SK-N-SH (cell line): ENCODE data around the gene RBM34. TPM values are rescaled to one million over a fixed set of nuclear protein-coding genes. Genes with fewer than 3 reads are reported as not detected.

Source experiments
- CTCF ChIA-PET: fragments of 300-600, 350-600 bp; formaldehyde crosslinking; extraction: SDS; loops from one replicate; lab custom pipeline; 2021; lab: Yijun Ruan, JAX
- POLR2A ChIA-PET: fragments of 350-600 bp; sonication (Branson Sonifier 250); formaldehyde crosslinking; extraction: SDS; loops from one replicate; lab custom pipeline; 2020; ENCODE audit warnings: antibody characterized with exemption, inconsistent platforms; lab: Yijun Ruan, JAX
- DNase-seq: peaks from one replicate; pipeline ENCODE4 v3.0.0; 2012
- H2AFZ ChIP-seq: fragments of 200-600 bp; sonication (generic); 2 replicates; pipeline ENCODE4 v1.8.1; 2016; ENCODE audit warnings: antibody characterized with exemption, mild to moderate bottlenecking, low read depth
- H3F3A ChIP-seq: fragments of 200-600 bp; sonication (generic); replicated peaks from 2 replicates; pipeline ENCODE3; 2016; ENCODE audit warnings: antibody characterized with exemption, mild to moderate bottlenecking; ENCODE audit not compliant: insufficient read depth
- H3K27ac ChIP-seq, 2 experiments: fragments of 200-500 bp in 1 of 2; fragments of 200-600 bp in 1 of 2; sonication (Bioruptor generic) in 1 of 2; sonication (generic), shearing (Covaris generic) in 1 of 2; 2 replicates each; pipeline versions ENCODE4 v1.5.1 to v1.6.1; 2014 to 2016; ENCODE audit warnings: low read depth in 2 of 2, inconsistent platforms in 1 of 2, low read length in 1 of 2, mild to moderate bottlenecking in 1 of 2, mixed read lengths in 1 of 2
- H3K27me3 ChIP-seq: fragments of 200-600 bp; sonication (generic), shearing (Covaris generic); 2 replicates; pipeline ENCODE4 v1.6.1; 2016; ENCODE audit warnings: mixed run types; ENCODE audit not compliant: insufficient read depth
- H3K36me3 ChIP-seq, 2 experiments: fragments of 200-500 bp in 1 of 2; fragments of 200-600 bp in 1 of 2; sonication (Bioruptor generic) in 1 of 2; sonication (generic) in 1 of 2; replicated peaks in 1 of 2; 2 replicates each; pipeline versions ENCODE3 to v1.5.1; 2014 to 2016; ENCODE audit warnings: low read length in 1 of 2, mild to moderate bottlenecking in 1 of 2; ENCODE audit not compliant: insufficient read depth in 2 of 2, control insufficient read depth in 1 of 2
- H3K4me1 ChIP-seq, 2 experiments: fragments of 200-500 bp in 1 of 2; fragments of 200-600 bp in 1 of 2; sonication (Bioruptor generic) in 1 of 2; sonication (generic), shearing (Covaris generic) in 1 of 2; 2 replicates each; pipeline versions ENCODE4 v1.5.1 to v1.6.1; 2014 to 2016; ENCODE audit warnings: low read depth in 1 of 2, low read length in 1 of 2, mixed run types in 1 of 2; ENCODE audit not compliant: insufficient read depth in 2 of 2, control insufficient read depth in 1 of 2
- H3K4me2 ChIP-seq: fragments of 200-600 bp; sonication (generic), shearing (Covaris generic); 2 replicates; pipeline ENCODE4 v1.6.1; 2017; ENCODE audit warnings: mixed run types
- H3K4me3 ChIP-seq, 2 experiments: fragments of 200-500 bp in 1 of 2; fragments of 200-600 bp in 1 of 2; sonication (Bioruptor generic) in 1 of 2; sonication (generic), shearing (Covaris generic) in 1 of 2; 2 replicates each; pipeline versions ENCODE4 v1.5.1 to v1.8.1; 2014 to 2016; ENCODE audit warnings: low read depth in 2 of 2, inconsistent platforms in 1 of 2, low read length in 1 of 2, mild to moderate bottlenecking in 1 of 2, mixed read lengths in 1 of 2, moderate library complexity in 1 of 2
- H3K79me2 ChIP-seq: fragments of 200-600 bp; sonication (generic); 2 replicates; pipeline ENCODE4 v1.8.1; 2017; ENCODE audit warnings: mild to moderate bottlenecking; ENCODE audit not compliant: insufficient read depth
- H3K9ac ChIP-seq: fragments of 200-600 bp; sonication (generic); 2 replicates; pipeline ENCODE4 v1.6.1; 2017; ENCODE audit warnings: mixed run types
- H3K9me2 ChIP-seq: fragments of 200-600 bp; sonication (generic); 2 replicates; pipeline ENCODE4 v1.6.1; 2017; ENCODE audit warnings: mixed run types
- H3K9me3 ChIP-seq: fragments of 200-600 bp; sonication (generic); 2 replicates; pipeline ENCODE4 v1.6.1; 2017; ENCODE audit warnings: mixed run types, mild to moderate bottlenecking, moderate library complexity
- H4K20me1 ChIP-seq: fragments of 200-600 bp; sonication (generic); 2 replicates; pipeline ENCODE4 v1.6.1; 2017; ENCODE audit warnings: mild to moderate bottlenecking, mixed run types; ENCODE audit not compliant: insufficient read depth
- ELF1 ChIP-seq: IDR thresholded peaks from 2 replicates; pipeline ENCODE4 v1.4.0; 2012
- EP300 ChIP-seq, 2 experiments: IDR thresholded peaks; 2 replicates each; pipeline versions ENCODE4 v1.4.0 to v1.6.1; 2012; ENCODE audit warnings: borderline replicate concordance in 1 of 2, low read depth in 1 of 2, low read length in 1 of 2
- FOSL2 ChIP-seq: IDR thresholded peaks from 2 replicates; pipeline ENCODE4 v1.4.0; 2012; ENCODE audit warnings: low read depth, mild to moderate bottlenecking, moderate library complexity, borderline replicate concordance
- FOXM1 ChIP-seq: IDR thresholded peaks from 2 replicates; pipeline ENCODE4 v1.4.0; 2012; ENCODE audit warnings: low read depth, mild to moderate bottlenecking
- GABPA ChIP-seq: IDR thresholded peaks from 2 replicates; pipeline ENCODE4 v1.4.0; 2012; ENCODE audit warnings: low read depth, mild to moderate bottlenecking
- MEF2A ChIP-seq: IDR thresholded peaks from 2 replicates; pipeline ENCODE4 v1.4.0; 2012; ENCODE audit warnings: low read depth, borderline replicate concordance
- MXI1 ChIP-seq: IDR thresholded peaks from 2 replicates; pipeline ENCODE4 v1.6.1; 2012; ENCODE audit warnings: mild to moderate bottlenecking, low read depth, low read length, improper control_type of control experiment
- NFIC ChIP-seq: IDR thresholded peaks from 2 replicates; pipeline ENCODE4 v1.4.0; 2012; ENCODE audit warnings: borderline replicate concordance
- NRF1 ChIP-seq: IDR thresholded peaks from 2 replicates; pipeline ENCODE4 v1.6.1; 2012; ENCODE audit warnings: low read depth, mild to moderate bottlenecking, low read length
- POLR2AphosphoS5 ChIP-seq: IDR thresholded peaks from 2 replicates; pipeline ENCODE4 v1.6.1; 2012; ENCODE audit warnings: low read depth, low read length
- RFX5 ChIP-seq: IDR thresholded peaks from 2 replicates; pipeline ENCODE4 v1.6.1; 2012; ENCODE audit warnings: mild to moderate bottlenecking, improper control_type of control experiment, low read length
- RXRA ChIP-seq: IDR thresholded peaks from 2 replicates; pipeline ENCODE4 v1.4.0; 2012; ENCODE audit warnings: low read depth, mild to moderate bottlenecking, borderline replicate concordance
- SIN3A ChIP-seq: IDR thresholded peaks from 2 replicates; pipeline ENCODE4 v1.6.1; 2012; ENCODE audit warnings: low read depth, mild to moderate bottlenecking, low read length, moderate library complexity, borderline replicate concordance
- SMC3 ChIP-seq: IDR thresholded peaks from 2 replicates; pipeline ENCODE4 v1.6.1; 2012; ENCODE audit warnings: low read depth, low read length, improper control_type of control experiment
- TAF1 ChIP-seq: IDR thresholded peaks from 2 replicates; pipeline ENCODE4 v1.6.1; 2012; ENCODE audit warnings: low read depth, mild to moderate bottlenecking, low read length, moderate library complexity, borderline replicate concordance
- TCF12 ChIP-seq: IDR thresholded peaks from 2 replicates; pipeline ENCODE4 v1.4.0; 2012
- USF1 ChIP-seq: IDR thresholded peaks from 2 replicates; pipeline ENCODE4 v1.4.0; 2012; ENCODE audit warnings: low read depth, borderline replicate concordance
- USF2 ChIP-seq: fragments of 150-350 bp; IDR thresholded peaks from 2 replicates; pipeline ENCODE4 v1.6.1; 2017; ENCODE audit warnings: antibody characterized with exemption, low read length, low read depth, borderline replicate concordance
- YY1 ChIP-seq: IDR thresholded peaks from 2 replicates; pipeline ENCODE4 v1.4.0; 2012; ENCODE audit warnings: low read depth, mild to moderate bottlenecking
- WGBS: methylation state at CpG from one replicate; pipeline ENCODE4 v1.1.6; 2017; ENCODE audit warnings: low lambda C conversion rate; 5-methylcytosine and 5-hydroxymethylcytosine counted together
- polyA plus RNA-seq, 3 experiments: library from polyadenylated mRNA; depleted of rRNA; stranded (reverse); fragments of >200 nt; gene quantifications; 2 replicates each; pipeline ENCODE4 v1.2.3, GENCODE V29; 2012
- TF ChIP-seq, protein P1 (sequence below): IDR thresholded peaks from 2 replicates; pipeline ENCODE4 v1.4.0; 2012; ENCODE audit warnings: low read depth, borderline replicate concordance
- TF ChIP-seq, protein P2 (sequence below): IDR thresholded peaks from 2 replicates; pipeline ENCODE4 v1.4.0; 2012; ENCODE audit warnings: low read depth
- TF ChIP-seq, protein P3 (sequence below): fragments of 200-600 bp; sonication (generic); IDR thresholded peaks from 2 replicates; pipeline ENCODE4 v1.6.1; 2017; ENCODE audit warnings: antibody characterized with exemption, mild to moderate bottlenecking, moderate library complexity

RBM34 gene
- polyA plus RNA-seq, 1 of the 3 experiments (the other 2 are of a cell fraction) = 39.9 TPM

DNA sequence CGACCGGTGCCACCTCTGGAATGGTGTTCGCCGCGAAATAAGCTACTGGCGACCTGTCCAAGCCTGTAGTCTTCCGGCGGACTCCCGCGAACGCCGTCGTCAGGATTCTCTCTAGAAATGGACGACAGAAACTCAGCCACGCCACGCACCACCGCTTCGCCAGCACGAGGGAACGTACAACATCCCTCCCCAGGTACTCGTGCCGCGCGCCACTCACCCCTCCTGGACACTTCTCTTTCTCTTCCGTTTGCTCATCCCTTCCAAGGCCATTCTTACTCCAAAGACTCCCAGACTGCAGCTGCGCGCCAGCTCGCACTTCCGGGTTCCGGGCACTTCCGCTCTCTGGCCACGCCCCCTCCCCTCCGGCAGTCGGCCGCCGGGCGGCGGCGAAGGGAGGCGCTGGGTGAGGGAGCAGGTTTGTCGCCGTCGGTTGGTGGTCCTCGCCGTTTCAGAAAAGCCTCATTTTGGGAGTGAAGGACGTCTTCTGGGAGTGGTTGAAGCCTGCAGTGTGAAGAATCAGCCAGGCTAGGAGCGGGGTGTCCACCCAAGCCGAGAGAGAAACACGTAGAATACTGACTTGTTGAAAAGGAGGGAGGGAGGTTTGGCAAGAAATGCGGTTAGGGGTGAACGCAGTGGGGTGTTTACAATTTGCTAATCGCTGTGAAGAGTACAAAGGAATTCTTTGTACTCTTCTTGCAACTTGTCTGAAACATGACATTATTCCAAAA, at the start of gene RBM34 (continued):
- TF ChIP-seq FOXM1 = no peak
- no peak for TF ChIP-seq USF1
- TF ChIP-seq, protein P1, sequence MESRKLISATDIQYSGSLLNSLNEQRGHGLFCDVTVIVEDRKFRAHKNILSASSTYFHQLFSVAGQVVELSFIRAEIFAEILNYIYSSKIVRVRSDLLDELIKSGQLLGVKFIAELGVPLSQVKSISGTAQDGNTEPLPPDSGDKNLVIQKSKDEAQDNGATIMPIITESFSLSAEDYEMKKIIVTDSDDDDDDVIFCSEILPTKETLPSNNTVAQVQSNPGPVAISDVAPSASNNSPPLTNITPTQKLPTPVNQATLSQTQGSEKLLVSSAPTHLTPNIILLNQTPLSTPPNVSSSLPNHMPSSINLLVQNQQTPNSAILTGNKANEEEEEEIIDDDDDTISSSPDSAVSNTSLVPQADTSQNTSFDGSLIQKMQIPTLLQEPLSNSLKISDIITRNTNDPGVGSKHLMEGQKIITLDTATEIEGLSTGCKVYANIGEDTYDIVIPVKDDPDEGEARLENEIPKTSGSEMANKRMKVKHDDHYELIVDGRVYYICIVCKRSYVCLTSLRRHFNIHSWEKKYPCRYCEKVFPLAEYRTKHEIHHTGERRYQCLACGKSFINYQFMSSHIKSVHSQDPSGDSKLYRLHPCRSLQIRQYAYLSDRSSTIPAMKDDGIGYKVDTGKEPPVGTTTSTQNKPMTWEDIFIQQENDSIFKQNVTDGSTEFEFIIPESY = 0 out of 2 replicates have a peak, but pooled peaks have one; percentile 20
- no peak for TF ChIP-seq RFX5
- peak; percentile 99 for TF ChIP-seq ELF1
- no peak for TF ChIP-seq EP300 (IDR thresholded peaks at IDR 0.05; ENCODE audit: borderline replicate concordance in 1 of 2, low read depth in 1 of 2, low read length in 1 of 2)
- peak; percentile 99 for TF ChIP-seq TAF1
- peak; percentile 40; the same call in 1 of the 2 replicates for TF ChIP-seq YY1
- peak; percentile 56; the same call in 1 of the 2 replicates for TF ChIP-seq NRF1
- TF ChIP-seq NFIC = no peak
- TF ChIP-seq MXI1 = peak; percentile 86
- TF ChIP-seq POLR2AphosphoS5 = peak; percentile 99

DNA sequence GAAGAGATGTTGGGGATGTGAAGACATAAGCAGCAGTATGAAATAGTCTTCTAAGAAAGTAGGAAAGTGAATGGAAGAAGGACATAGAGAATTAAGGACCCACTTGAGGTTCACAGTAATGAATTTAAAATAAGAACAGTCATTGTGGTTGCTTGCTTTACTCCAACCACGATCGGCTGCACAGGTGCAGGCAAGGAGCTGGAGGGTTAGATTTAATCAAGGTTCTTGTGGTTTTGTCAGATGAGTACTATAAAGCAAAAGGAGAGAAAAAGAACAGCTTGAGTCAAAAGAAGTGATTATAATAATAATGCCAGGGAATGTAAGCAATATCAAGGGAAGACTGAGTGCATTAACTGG, 46.1 kb upstream of the RBM34 start:
- Histone ChIP-seq H3K4me1 (no peaks in the 10 kb centered on the region), H3K4me3 (no peak overlapping the region), H3K79me2 (peaks cover 4% of the 10 kb centered on the region; the same call in 1 of the 2 replicates), H3K4me2 (no peak overlapping the region), H3K9me2 (no peaks in the 10 kb centered on the region; the same call in 1 of the 2 replicates), H3K27ac (no peak overlapping the region), H3F3A (peaks cover 23% of the 10 kb centered on the region), H3K9me3 (no peaks in the 10 kb centered on the region), H4K20me1 (no peaks in the 10 kb centered on the region), H2AFZ (no peak overlapping the region), H3K27me3 (no peaks in the 10 kb centered on the region), H3K9ac (no peak overlapping the region), H3K36me3 (peaks cover 49 to 62% of the 10 kb centered on the region in 2 experiments)
- no peak for DNase-seq
- 97% methylated on average over 2 of the region's 2 CpGs for WGBS
- ChIA-PET CTCF (interaction anchor here (0.7 kb wide), 1 partner anchor 10 kb away, joined by 3 read pairs; no protein-coding TSS in a partner anchor), POLR2A (no interaction called here)
- TF ChIP-seq MEF2A (no peak), EP300 (IDR thresholded peaks at IDR 0.05; ENCODE audit: borderline replicate concordance in 1 of 2, low read depth in 1 of 2, low read length in 1 of 2) (no peak), TAF1 (no peak), RFX5 (no peak), GABPA (no peak), NRF1 (no peak), FOSL2 (no peak), TCF12 (no peak), SMC3 (no peak), RXRA (no peak), USF2 (no peak), YY1 (no peak), POLR2AphosphoS5 (no peak), SIN3A (no peak), FOXM1 (no peak), MXI1 (no peak)
- TF ChIP-seq, protein P2, sequence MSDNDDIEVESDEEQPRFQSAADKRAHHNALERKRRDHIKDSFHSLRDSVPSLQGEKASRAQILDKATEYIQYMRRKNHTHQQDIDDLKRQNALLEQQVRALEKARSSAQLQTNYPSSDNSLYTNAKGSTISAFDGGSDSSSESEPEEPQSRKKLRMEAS = no peak
- TF ChIP-seq, protein P1 = no peak
- TF ChIP-seq, protein P3, sequence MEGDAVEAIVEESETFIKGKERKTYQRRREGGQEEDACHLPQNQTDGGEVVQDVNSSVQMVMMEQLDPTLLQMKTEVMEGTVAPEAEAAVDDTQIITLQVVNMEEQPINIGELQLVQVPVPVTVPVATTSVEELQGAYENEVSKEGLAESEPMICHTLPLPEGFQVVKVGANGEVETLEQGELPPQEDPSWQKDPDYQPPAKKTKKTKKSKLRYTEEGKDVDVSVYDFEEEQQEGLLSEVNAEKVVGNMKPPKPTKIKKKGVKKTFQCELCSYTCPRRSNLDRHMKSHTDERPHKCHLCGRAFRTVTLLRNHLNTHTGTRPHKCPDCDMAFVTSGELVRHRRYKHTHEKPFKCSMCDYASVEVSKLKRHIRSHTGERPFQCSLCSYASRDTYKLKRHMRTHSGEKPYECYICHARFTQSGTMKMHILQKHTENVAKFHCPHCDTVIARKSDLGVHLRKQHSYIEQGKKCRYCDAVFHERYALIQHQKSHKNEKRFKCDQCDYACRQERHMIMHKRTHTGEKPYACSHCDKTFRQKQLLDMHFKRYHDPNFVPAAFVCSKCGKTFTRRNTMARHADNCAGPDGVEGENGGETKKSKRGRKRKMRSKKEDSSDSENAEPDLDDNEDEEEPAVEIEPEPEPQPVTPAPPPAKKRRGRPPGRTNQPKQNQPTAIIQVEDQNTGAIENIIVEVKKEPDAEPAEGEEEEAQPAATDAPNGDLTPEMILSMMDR = no peak
